GM18502 (cell line): Measurements from ENCODE around the gene AGAP1.

ENCODE experiments used
- ATAC-seq: cut with Tn5 transposase; IDR thresholded peaks from one replicate; pipeline ENCODE4 v1.9.1; 2021; ENCODE audit warnings: mild to moderate bottlenecking; ENCODE audit not compliant: unreplicated experiment, poor library complexity

Gene AGAP1

GRCh38 chr2:235721625-235722024 is 227.8 kb downstream of the AGAP1 start:
- no peak for ATAC-seq

- no peak for ATAC-seq
Measured at GRCh38 chr2:235722869-235723268, 229.0 kb downstream of the AGAP1 start.

GRCh38 chr2:235723371-235723770 is 229.5 kb downstream of the AGAP1 start:
- ATAC-seq: no peak

- ATAC-seq: no peak
Measured at GRCh38 chr2:235723811-235724465, 230.1 kb downstream of the AGAP1 start.

GRCh38 chr2:235725016-235725489 is 231.2 kb downstream of the AGAP1 start:
- ATAC-seq: no peak

- ATAC-seq: no peak
Measured at GRCh38 chr2:235725841-235726240, 232.0 kb downstream of the AGAP1 start.

- no peak for ATAC-seq
Measured at GRCh38 chr2:235726554-235726953, 232.7 kb downstream of the AGAP1 start.

GRCh38 chr2:235727174-235727573 is 233.3 kb downstream of the AGAP1 start:
- no peak for ATAC-seq

GRCh38 chr2:235727891-235728799 is 234.3 kb downstream of the AGAP1 start:
- no peak for ATAC-seq

GRCh38 chr2:235728800-235729556 is 235.1 kb downstream of the AGAP1 start:
- ATAC-seq: no peak

- ATAC-seq: no peak
Measured at GRCh38 chr2:235729557-235729947, 235.7 kb downstream of the AGAP1 start.

GRCh38 chr2:235730115-235730514 is 236.3 kb downstream of the AGAP1 start:
- ATAC-seq: no peak

GRCh38 chr2:235733761-235734160 is 239.9 kb downstream of the AGAP1 start:
- ATAC-seq: no peak

- ATAC-seq: no peak
Measured at GRCh38 chr2:235734168-235734567, 240.3 kb downstream of the AGAP1 start.

GRCh38 chr2:235734688-235735231 is 240.9 kb downstream of the AGAP1 start:
- no peak for ATAC-seq

GRCh38 chr2:235737396-235737795 is 243.6 kb downstream of the AGAP1 start:
- ATAC-seq: no peak

- ATAC-seq: no peak
Measured at GRCh38 chr2:235737840-235738239, 244.0 kb downstream of the AGAP1 start.

- no peak for ATAC-seq
Measured at GRCh38 chr2:235739704-235740415, 246.0 kb downstream of the AGAP1 start.

GRCh38 chr2:235740821-235741220 is 247.0 kb downstream of the AGAP1 start:
- ATAC-seq: no peak

- no peak for ATAC-seq
Measured at GRCh38 chr2:235744161-235744560, 250.3 kb downstream of the AGAP1 start.
